HG03045 (cell line): ENCODE measurements around the gene PALD1.

ENCODE experiments used
- ATAC-seq: cut with Tn5 transposase; IDR thresholded peaks from one replicate; pipeline ENCODE4 v1.9.1; 2021; ENCODE audit warnings: mild to moderate bottlenecking, moderate library complexity; ENCODE audit not compliant: unreplicated experiment

The PALD1 gene

GRCh38 chr10:70504521-70505358, 26.2 kb downstream of the PALD1 start:
- ATAC-seq = no peak

DNA sequence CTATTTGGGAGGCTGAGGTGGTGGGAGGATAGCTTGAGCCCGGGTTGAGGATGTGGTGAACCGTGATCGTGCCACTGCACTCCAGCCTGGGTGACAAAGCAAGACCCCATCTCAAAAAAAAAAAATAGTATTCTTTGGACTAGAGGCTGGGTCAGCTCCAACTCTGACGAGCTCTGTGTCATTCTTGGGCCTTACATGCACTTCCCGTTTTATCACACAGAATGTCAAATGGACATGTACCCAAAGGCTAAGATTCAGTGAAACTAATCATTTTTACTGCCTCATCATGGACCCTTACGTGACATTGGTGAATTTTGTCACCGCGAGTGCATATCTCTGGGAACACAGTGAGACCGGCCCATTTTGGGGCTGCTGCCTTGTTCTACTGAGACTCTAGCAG, 27.3 kb downstream of the PALD1 start:
- ATAC-seq = no peak

DNA sequence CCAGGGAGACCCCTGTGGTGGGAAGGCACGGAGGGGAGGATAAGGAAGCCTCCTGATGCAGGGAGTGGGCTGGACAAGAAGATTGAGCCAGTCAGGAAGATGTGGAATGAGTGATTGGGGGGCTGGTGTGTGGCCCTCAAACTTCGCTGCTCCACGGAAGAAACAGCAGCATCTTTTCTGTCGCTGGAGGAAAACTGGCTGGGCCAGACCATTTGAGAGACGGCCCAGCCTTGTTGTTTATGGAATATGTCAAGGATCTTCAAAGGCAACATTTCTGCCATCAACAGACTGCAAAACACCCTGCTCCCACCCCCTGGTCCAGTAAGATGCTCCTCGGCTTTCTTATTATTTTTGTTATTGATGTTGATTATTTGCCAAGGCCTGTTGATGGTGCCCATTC, 29.4 kb downstream of the PALD1 start:
- ATAC-seq = no peak

DNA sequence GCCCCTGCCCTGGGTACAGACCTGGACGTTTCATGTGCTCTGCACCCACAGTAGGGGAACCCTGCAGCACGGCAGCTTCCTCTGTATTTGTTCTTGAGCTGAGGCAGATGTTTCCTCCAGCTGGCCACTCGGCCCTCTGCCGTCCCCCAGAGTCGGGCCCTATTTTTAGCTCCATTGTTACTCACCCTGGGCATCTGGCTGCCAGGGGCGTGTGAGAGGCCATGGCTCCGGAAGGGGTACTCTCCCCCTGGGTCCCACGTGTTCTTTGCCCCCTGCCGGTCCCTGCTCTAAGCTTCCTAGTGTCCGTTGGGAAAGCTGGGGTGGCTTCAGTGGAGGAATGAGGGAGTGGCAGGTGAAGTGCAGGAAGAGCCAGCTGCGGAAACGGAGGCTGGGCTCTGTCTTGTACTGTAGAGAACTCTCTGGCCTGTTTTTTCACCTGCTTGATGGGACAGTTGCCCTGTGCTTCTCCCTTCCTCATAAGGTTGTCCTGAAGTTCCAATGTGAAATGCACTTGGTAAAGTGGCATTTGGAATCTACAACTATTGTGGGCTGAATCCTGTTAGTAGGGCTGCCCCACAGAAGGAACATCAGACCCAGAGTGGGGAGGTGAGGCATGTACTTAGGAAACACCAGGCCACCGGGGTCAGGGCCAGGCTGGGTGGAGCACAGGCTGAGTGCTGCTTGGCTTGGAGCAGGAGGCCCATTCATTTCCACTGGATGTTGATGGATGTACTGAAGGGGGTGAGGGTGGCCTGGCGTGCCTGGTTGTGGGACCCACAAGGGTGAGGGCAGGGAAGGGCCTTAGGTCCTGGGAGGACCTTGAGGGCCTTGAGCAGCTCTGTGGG, 30.6 kb downstream of the PALD1 start:
- ATAC-seq = no peak

DNA sequence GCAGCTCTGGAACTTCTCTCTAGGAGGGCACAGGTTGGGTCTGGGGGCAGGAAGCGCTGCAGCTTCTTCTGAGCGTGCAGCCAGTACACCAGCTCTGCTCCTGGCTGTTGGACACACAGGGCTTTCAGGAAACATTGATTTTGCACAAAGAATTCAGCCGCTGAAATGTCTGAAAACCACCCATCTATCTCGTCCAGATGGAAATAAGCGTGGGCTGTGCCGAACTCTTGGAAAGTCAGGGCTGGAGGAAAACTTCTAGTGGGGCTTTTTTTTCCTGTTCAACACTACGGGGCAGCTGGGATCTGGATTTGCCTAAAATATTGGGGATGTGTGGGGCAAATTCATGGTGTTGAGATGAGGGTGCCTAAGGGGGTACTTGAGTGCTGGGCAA, 31.2 kb downstream of the PALD1 start:
- no peak for ATAC-seq

DNA sequence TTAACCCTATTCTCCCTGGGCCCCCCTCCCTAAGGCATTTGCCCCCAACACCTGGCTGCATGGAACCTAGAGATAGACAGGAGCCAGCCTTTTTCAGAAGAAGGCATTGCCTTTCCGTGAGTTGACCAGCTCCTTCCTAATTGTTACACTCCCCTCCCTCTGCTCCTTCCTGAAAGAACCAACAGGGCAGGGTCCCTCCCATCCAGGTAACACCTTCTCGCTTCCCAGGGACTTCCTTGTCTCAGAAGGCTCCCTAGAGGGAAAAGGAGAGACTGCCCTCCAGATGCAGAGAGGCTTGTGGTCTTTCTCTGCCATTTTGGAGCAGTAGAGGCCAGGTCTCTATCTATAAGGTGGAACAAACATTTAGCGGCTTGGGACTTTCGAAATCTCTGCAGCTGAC, 31.9 kb downstream of the PALD1 start:
- ATAC-seq = no peak

DNA sequence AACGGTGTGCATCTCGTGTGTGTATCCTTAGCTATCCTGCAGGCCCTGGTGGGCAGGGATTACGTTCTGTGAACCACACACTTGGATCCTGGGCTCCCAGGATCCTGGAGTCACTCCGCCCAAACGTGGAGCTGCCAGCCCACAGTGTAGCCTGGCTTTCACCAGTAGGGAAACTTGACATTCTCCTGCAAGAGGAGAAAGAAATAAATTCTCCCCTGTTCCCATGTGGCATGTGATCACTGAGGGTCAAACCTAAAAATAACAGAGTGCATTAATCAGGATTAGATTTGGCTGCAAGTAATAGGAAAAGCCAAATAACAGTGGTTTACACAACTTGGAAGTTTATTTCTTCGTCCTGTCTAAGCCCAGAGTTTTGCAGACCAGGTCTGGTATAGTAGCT, 32.3 kb downstream of the PALD1 start:
- ATAC-seq = no peak

GRCh38 chr10:70512149-70512639, 33.6 kb downstream of the PALD1 start:
- ATAC-seq = no peak

- peak; percentile 95 for ATAC-seq
Observed at GRCh38 chr10:70513848-70514309, 35.3 kb downstream of the PALD1 start.

DNA sequence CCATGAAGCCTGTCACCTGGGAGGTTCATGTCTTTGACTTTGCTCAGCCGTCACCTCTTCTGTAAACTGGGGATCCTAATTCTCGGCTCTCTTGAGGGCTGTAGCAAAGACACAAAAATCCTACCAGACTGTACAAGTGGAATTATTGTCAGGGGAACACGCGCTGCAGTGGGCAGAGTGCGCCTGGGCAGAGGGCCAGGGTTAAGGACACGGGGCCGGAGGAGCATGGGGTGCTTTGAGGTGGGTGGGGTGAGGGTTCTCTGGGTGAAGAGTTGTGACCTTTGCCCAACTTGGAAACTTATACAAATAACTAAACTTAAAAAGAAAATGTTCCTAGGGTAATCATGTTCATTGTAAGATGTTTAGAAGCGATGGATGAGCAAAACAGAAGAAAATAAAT, 36.0 kb downstream of the PALD1 start:
- no peak for ATAC-seq

- no peak for ATAC-seq
Observed at GRCh38 chr10:70515035-70515667, 36.6 kb downstream of the PALD1 start.

DNA sequence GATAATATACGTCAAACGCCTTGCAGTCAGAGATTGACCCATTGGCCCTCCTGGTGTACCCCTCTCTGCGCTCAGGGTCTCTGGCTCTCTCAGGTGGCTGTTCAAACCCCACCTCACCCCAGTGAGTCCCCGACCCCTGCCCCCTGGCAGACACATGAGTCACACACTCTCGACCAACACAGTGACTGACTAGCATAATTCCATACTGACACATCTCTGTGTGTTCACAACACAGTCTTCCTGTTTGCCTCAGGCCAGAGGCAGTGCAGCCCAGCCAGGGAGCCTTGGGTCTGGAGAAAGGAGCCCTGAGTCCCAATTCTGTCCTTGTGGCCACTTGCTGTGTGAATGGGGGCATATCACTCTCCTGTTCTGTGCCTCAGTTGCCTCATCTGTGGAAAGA, 40.1 kb downstream of the PALD1 start:
- ATAC-seq = no peak

DNA sequence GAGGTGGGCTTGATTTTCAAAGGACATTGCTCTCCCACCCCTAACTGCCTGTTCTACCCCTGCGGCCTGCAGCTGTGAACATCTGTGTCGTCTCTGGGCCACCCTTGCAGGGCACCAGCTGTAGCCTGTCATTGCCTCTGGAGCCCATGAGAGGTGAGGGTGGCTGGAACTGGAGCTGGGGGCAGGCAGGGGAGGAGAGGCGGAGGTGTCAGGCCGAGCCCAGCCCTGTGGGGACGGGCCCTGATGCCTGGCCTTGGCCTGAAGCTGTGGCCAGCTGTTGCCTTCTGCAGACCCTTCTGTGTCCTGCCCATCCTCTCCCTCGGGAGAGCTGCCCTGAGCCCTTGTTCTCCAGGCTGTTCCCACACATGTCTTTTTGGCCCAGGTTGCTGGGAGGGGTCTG, 44.5 kb downstream of the PALD1 start:
- no peak for ATAC-seq

- ATAC-seq = no peak
Observed at GRCh38 chr10:70523549-70523948, 45.0 kb downstream of the PALD1 start.

DNA sequence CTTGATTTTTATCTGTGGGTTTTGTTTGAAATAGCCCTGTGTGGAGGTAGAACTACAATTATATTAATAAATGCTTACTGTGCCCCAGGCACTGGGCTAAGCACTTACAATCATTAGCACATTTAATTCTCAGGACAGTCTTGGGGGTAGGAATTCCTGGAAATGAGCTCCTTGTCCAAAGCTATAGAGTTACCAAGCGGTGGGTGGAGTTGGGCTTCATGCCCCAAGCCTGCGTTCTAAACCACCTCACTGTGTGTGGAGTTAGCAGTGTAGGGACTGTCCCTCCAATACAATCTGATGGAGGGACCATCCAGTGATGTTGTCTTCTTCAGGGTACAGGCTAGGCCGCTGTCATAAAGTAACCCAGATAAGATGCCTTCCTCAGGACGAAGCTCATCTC, 49.7 kb downstream of the PALD1 start:
- no peak for ATAC-seq

DNA sequence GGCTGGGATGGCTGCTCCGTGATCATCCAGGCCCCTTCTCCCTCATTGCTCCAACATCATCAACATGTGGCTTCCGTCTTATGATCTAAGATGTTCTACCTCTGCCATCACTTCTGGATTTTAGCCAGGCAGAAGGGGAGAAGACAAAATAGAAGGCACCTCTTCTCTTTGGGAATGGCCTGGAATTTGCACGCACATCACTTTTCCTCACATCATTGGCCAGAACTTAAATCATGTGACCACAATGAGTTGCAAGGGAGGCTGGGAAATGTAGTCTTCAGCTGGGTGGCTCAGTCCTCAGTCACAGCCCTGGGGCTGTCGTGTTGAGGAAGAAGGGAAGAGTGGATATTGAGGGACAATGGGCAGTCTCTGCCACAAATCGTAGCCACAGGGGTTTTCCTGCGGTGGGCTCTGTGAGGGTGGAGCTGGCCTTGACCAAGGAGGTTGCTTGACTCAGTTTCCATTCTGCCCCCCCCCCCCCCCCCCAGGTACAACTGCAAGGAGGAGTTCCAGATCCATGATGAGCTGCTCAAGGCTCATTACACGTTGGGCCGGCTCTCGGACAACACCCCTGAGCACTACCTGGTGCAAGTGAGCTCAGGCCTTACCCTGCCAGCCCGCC, 50.3 kb downstream of the PALD1 start:
- no peak for ATAC-seq

DNA sequence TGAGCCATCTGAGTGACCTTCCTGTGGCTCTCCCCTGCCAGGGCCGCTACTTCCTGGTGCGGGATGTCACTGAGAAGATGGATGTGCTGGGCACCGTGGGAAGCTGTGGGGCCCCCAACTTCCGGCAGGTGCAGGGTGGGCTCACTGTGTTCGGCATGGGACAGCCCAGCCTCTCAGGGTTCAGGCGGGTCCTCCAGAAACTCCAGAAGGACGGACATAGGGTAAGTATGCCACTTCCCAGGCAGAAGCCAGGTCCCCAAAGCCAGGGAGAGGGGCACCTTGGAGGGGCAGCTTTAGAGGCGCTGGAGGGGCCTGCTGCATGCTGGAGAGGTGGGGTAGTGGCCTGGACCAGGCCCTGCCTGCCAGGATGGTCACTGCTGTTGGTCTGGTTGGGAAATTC, 51.3 kb downstream of the PALD1 start:
- no peak for ATAC-seq

DNA sequence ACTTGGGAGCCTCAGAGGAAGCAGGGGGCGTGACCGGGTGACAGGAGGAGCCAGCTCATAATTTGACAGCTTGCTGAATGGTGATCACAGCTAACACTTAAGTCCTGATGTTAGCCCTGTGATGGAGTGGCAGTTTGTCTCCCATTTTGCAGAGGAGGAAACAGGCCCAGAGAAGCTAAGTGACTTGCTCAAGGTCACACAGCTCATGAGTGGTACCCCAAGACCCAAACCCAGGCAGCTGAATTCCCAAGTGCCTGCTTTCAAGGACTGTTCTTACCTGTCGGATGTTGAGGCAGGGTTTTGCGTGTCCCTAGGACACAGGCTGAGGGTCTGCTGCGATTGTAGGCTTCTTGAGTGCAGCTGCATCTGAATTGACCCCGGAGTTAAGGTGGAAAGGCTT, 51.7 kb downstream of the PALD1 start:
- ATAC-seq = no peak

- no peak for ATAC-seq
Observed at GRCh38 chr10:70532554-70533188, 54.1 kb downstream of the PALD1 start.

DNA sequence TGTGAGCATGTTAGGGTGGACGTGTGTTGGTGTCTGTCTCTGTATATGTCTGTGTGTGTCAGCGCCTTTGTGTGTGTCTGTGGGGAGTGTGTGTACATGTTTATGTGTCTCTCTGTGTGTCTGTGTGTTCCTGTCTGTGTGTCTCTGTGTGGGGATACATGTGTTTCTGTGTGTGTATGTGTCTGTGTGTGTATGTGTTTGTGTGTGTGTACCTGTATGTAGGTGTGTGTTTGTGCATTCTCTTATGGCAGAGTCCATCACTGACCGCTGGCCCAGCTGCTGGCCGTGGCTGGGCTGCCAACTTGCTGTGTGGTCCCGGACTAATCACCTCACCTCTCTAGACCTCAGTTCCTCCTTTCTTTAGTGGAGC, 54.6 kb downstream of the PALD1 start:
- no peak for ATAC-seq

GRCh38 chr10:70534281-70534680, 55.7 kb downstream of the PALD1 start:
- no peak for ATAC-seq
